Caco-2 (cell line): Measurements from ENCODE around the gene CFAP58. TPM values are rescaled to one million over a fixed set of nuclear protein-coding genes. Genes with fewer than 3 reads are reported as not detected.

ENCODE experiments used
- BruUV-seq: library from RNA; stranded (reverse); fragments of 400-500 nt; replicated peaks from 2 replicates; lab custom pipeline; 2021; lab: Mats Ljungman, UMichigan
- CTCF ChIA-PET: fragments of 300-600 bp; sonication (Branson Sonifier 250); formaldehyde crosslinking; loops from one replicate; lab custom pipeline; 2022; ENCODE audit warnings: antibody characterized with exemption; lab: Charles Lee
- POLR2A ChIA-PET: fragments of 300-600 bp; sonication (Branson Sonifier 250); formaldehyde crosslinking; loops from one replicate; lab custom pipeline; 2022; ENCODE audit warnings: antibody characterized with exemption; lab: Charles Lee
- DNase-seq, 2 experiments: peaks; one replicate each; pipeline versions ENCODE4 v3.0.0 to v3.0.0-alpha.2; 2020 to 2022
- H3K27me3 ChIP-seq: replicated peaks from 2 replicates; pipeline ENCODE4 v1.6.0; 2011; ENCODE audit warnings: low read length; ENCODE audit not compliant: control insufficient read depth, insufficient read depth
- H3K36me3 ChIP-seq: 2 replicates; pipeline ENCODE4 v1.5.1; 2011; ENCODE audit warnings: low read length; ENCODE audit not compliant: control insufficient read depth, insufficient read depth
- H3K4me1 ChIP-seq: fragments of 250-450 bp; sonication (Bioruptor Pico); 2 replicates; pipeline ENCODE4 v1.5.1; 2020; ENCODE audit warnings: mild to moderate bottlenecking
- H3K4me3 ChIP-seq: 2 replicates; pipeline ENCODE4 v1.5.1; 2011; ENCODE audit warnings: low read depth, mild to moderate bottlenecking, control low read depth, low read length
- H3K9me3 ChIP-seq: fragments of 250-450 bp; sonication (Bioruptor Pico); 2 replicates; pipeline ENCODE4 v1.5.1; 2020; ENCODE audit warnings: mild to moderate bottlenecking, moderate library complexity
- H3K27ac Mint-ChIP-seq: one replicate; pipeline ENCODE4 v1.8.0; 2022; ENCODE audit warnings: mixed read lengths; ENCODE audit not compliant: unreplicated experiment
- H3K27me3 Mint-ChIP-seq: one replicate; pipeline ENCODE4 v1.8.0; 2022; ENCODE audit warnings: mixed read lengths; ENCODE audit not compliant: insufficient read depth, unreplicated experiment
- H3K36me3 Mint-ChIP-seq: one replicate; pipeline ENCODE4 v1.8.0; 2022; ENCODE audit warnings: mild to moderate bottlenecking, mixed read lengths; ENCODE audit not compliant: insufficient read depth, unreplicated experiment
- H3K4me1 Mint-ChIP-seq: one replicate; pipeline ENCODE4 v1.8.0; 2022; ENCODE audit warnings: low read depth, mixed read lengths; ENCODE audit not compliant: unreplicated experiment
- H3K4me3 Mint-ChIP-seq: one replicate; pipeline ENCODE4 v1.8.0; 2022; ENCODE audit warnings: mild to moderate bottlenecking, moderate library complexity, mixed read lengths; ENCODE audit not compliant: unreplicated experiment
- H3K9me3 Mint-ChIP-seq: one replicate; pipeline ENCODE4 v1.8.0; 2022; ENCODE audit warnings: mixed read lengths; ENCODE audit not compliant: unreplicated experiment
- CTCF ChIP-seq, 2 experiments: fragments of 200-600 bp in 1 of 2; IDR thresholded peaks; 1 replicate in 1 of 2; 2 replicates in 1 of 2; pipeline versions ENCODE4 v1.5.1 to v1.8.0; 2011 to 2022; ENCODE audit warnings: antibody characterized with exemption in 1 of 2, control low read depth in 1 of 2, inconsistent platforms in 1 of 2, low read depth in 1 of 2, low read length in 1 of 2, mild to moderate bottlenecking in 1 of 2, moderate library complexity in 1 of 2; ENCODE audit not compliant: insufficient read depth in 1 of 2, severe bottlenecking in 1 of 2, unreplicated experiment in 1 of 2
- intact Hi-C: fragments of 100-400 bp; cut with micrococcal nuclease; formaldehyde crosslinking; loops from one replicate; pipeline ENCODE4 v1.10.0; 2022; ENCODE audit not compliant: unreplicated experiment
- total RNA-seq: library from RNA; stranded (reverse); gene quantifications from 2 replicates; pipeline ENCODE4 v1.2.3, GENCODE V29; 2022

The CFAP58 gene
- total RNA-seq, 1 experiment from 2014 or later, result not detected

- Mint-ChIP-seq H3K27ac (no peak overlapping the region), H3K9me3 (peaks cover 3% of the 10 kb centered on the region), H3K36me3 (no peaks in the 10 kb centered on the region), H3K4me3 (no peak overlapping the region), H3K4me1 (peaks cover 8% of the 10 kb centered on the region), H3K27me3 (no peaks in the 10 kb centered on the region)
- Histone ChIP-seq H3K4me1 (no peaks in the 10 kb centered on the region), H3K27me3 (no peaks in the 10 kb centered on the region), H3K9me3 (no peaks in the 10 kb centered on the region), H3K36me3 (no peaks in the 10 kb centered on the region), H3K4me3 (no peak overlapping the region)
- DNase-seq, result no peak
- intact Hi-C loops, result no loop called here
- TF ChIP-seq CTCF (IDR thresholded peaks at IDR 0.05; ENCODE audit: insufficient read depth in 1 of 2, low read depth in 1 of 2, low read length in 1 of 2, severe bottlenecking in 1 of 2, unreplicated experiment in 1 of 2), result no peak
- ChIA-PET POLR2A (no interaction called here), CTCF (interaction anchor here (2.0 kb wide), 1 partner anchor 17 kb away, joined by 4 read pairs; no protein-coding TSS in a partner anchor)
- no TSS peak for BruUV-seq
Measured at GRCh38 chr10:104308439-104308903, 45.2 kb upstream of the CFAP58 start.

- Mint-ChIP-seq H3K36me3 (no peaks in the 10 kb centered on the region), H3K4me1 (peaks cover 8% of the 10 kb centered on the region), H3K9me3 (no peaks in the 10 kb centered on the region), H3K27me3 (no peaks in the 10 kb centered on the region), H3K4me3 (no peak overlapping the region), H3K27ac (no peak overlapping the region)
- no TSS peak for BruUV-seq
- intact Hi-C loops, result no loop called here
- ChIA-PET CTCF (no interaction called here), POLR2A (no interaction called here)
- no peak overlapping the region for H3K4me3 ChIP-seq
- no peaks in the 10 kb centered on the region for H3K36me3 ChIP-seq
- TF ChIP-seq CTCF (IDR thresholded peaks at IDR 0.05; ENCODE audit: insufficient read depth in 1 of 2, low read depth in 1 of 2, low read length in 1 of 2, severe bottlenecking in 1 of 2, unreplicated experiment in 1 of 2), result no peak
- DNase-seq, result no peak
- H3K4me1 ChIP-seq, result no peaks in the 10 kb centered on the region
- H3K27me3 ChIP-seq, result no peaks in the 10 kb centered on the region
- H3K9me3 ChIP-seq, result no peaks in the 10 kb centered on the region
Measured at GRCh38 chr10:104309980-104310978, 43.4 kb upstream of the CFAP58 start.

- Mint-ChIP-seq H3K4me1 (no peaks in the 10 kb centered on the region), H3K9me3 (no peaks in the 10 kb centered on the region), H3K4me3 (no peak overlapping the region), H3K27me3 (no peaks in the 10 kb centered on the region), H3K36me3 (no peaks in the 10 kb centered on the region), H3K27ac (no peak overlapping the region)
- CTCF ChIA-PET, result no interaction called here
- POLR2A ChIA-PET, result no interaction called here
- Histone ChIP-seq H3K4me1 (no peaks in the 10 kb centered on the region), H3K36me3 (no peaks in the 10 kb centered on the region), H3K4me3 (no peak overlapping the region), H3K9me3 (no peaks in the 10 kb centered on the region), H3K27me3 (no peaks in the 10 kb centered on the region)
- DNase-seq, result no peak
- no TSS peak for BruUV-seq
- intact Hi-C loops, result no loop called here
- TF ChIP-seq CTCF (IDR thresholded peaks at IDR 0.05; ENCODE audit: insufficient read depth in 1 of 2, low read depth in 1 of 2, low read length in 1 of 2, severe bottlenecking in 1 of 2, unreplicated experiment in 1 of 2), result no peak
Measured at GRCh38 chr10:104311184-104311720, 42.4 kb upstream of the CFAP58 start.
